Kasumi-1 (cell line): ENCODE data around the gene MYF5.

Experiments
- DNase-seq, 2 experiments: peaks; one replicate each; lab custom pipeline; 2025; lab: John Stamatoyannopoulos, UW

MYF5 gene

DNA sequence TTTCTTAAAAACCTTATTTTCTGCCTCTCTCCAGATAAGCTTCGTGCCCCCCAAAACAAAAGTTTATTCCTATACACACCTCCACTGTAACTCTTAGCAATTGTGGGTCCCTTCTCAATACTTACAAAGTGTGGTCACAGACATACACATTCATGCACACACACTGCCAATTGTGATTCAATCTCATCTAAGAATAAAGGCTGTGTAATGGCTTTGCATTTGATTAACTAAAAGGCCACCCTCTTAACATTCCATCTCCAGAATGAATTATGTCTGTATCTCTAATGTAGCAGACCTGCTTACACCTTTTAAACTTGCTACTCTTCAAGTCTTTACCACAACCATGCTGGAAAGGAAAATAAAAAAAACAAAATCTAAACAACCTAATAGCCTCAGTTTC is 49.5 kb downstream of the MYF5 start:
- DNase-seq = no peak

DNA sequence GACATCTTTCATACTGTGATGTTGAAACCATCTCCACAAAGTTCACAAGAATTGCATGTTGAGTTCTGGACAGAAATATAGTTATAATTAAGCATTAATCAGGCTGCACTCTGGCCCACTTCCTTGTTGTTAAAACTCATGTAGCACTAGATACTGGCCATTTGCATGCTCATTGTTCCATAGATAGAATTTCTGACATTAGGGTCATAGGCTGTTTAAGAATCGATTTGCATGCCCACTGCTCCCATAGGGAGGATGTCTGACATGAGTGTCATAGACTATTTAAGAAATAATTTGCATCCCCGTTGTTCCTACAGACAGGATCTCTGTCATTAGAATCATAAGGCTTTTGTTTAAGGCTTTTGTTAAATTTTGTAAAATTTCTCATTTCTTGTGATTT is 50.2 kb downstream of the MYF5 start:
- DNase-seq = no peak
